Activated CD4-positive, alpha-beta memory T cell treated with anti-CD3 and anti-CD28 coated beads for 36 hours (primary cell): ENCODE results near the gene RGS6. TPM values are rescaled to one million over a fixed set of nuclear protein-coding genes. Genes with fewer than 3 reads are reported as not detected.

Experiments used
- CTCF ChIA-PET: fragments of 350-600 bp; sonication (Branson Sonifier 250); formaldehyde crosslinking; loops from one replicate; lab custom pipeline; 2021; ENCODE audit warnings: antibody characterized with exemption, inconsistent platforms; lab: Charles Lee
- POLR2A ChIA-PET: fragments of 350-600 bp; sonication (Branson Sonifier 250); formaldehyde crosslinking; loops from one replicate; lab custom pipeline; 2021; ENCODE audit warnings: antibody characterized with exemption; lab: Charles Lee
- DNase-seq: peaks from one replicate; pipeline ENCODE4 v3.0.0-alpha.2; 2020
- H3K27ac Mint-ChIP-seq: one replicate; pipeline ENCODE4 v1.8.0; 2021; ENCODE audit warnings: mixed read lengths
- H3K27me3 Mint-ChIP-seq: one replicate; pipeline ENCODE4 v1.8.0; 2021; ENCODE audit warnings: mixed read lengths
- H3K36me3 Mint-ChIP-seq: one replicate; pipeline ENCODE4 v1.8.0; 2021; ENCODE audit warnings: mixed read lengths
- H3K4me1 Mint-ChIP-seq: one replicate; pipeline ENCODE4 v1.8.0; 2021; ENCODE audit warnings: low read depth, mixed read lengths
- H3K4me3 Mint-ChIP-seq: one replicate; pipeline ENCODE4 v1.8.0; 2021; ENCODE audit warnings: mild to moderate bottlenecking, mixed read lengths
- H3K9me3 Mint-ChIP-seq: one replicate; pipeline ENCODE4 v1.8.0; 2021; ENCODE audit warnings: mixed read lengths
- intact Hi-C: fragments of 100-400 bp; cut with micrococcal nuclease; formaldehyde crosslinking; loops from one replicate; pipeline ENCODE4 v1.15.1; 2023
- total RNA-seq, 2 experiments: library from RNA; stranded (reverse); gene quantifications; one replicate each; pipeline ENCODE4 v1.2.3, GENCODE V29; 2021

RGS6 gene
- total RNA-seq, 2 experiments from 2014 or later = 0.15 to 0.19 TPM

DNA sequence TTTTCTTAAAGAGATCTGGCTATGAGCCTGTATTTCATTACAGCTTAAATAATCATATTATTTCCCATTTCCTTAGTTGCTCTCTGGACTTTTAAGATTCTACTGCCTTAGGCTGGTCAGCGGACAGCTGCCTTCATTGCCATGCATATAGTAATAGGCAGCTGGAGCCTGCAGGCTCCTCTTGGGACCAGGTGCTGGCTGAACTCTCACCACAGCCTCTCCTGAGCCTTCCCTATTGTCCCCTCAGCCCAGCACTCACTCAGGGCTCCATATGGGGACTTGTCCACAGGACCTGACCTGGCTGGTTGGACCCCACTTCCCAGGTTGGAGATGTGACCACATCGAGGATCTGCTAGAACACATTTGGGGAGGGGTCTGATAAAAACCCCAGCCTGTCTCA is 556.3 kb downstream of the RGS6 start:
- Mint-ChIP-seq H3K9me3 (peaks cover 16% of the 10 kb centered on the region), H3K36me3 (peaks cover 1% of the 10 kb centered on the region), H3K27me3 (no peaks in the 10 kb centered on the region), H3K27ac (no peak overlapping the region), H3K4me1 (no peaks in the 10 kb centered on the region), H3K4me3 (no peak overlapping the region)
- ChIA-PET CTCF (no interaction called here), POLR2A (interaction anchor here (1.1 kb wide), 1 partner anchor 9 kb away, joined by 3 read pairs; no protein-coding TSS in a partner anchor)
- intact Hi-C loops = no loop called here
- no peak for DNase-seq

GRCh38 chr14:72492196-72492595 is 560.0 kb downstream of the RGS6 start:
- intact Hi-C loops = no loop called here
- no peaks in the 10 kb centered on the region for H3K27me3 Mint-ChIP-seq
- no peak for DNase-seq
- CTCF ChIA-PET = no interaction called here
- no peaks in the 10 kb centered on the region for H3K36me3 Mint-ChIP-seq
- no peaks in the 10 kb centered on the region for H3K4me1 Mint-ChIP-seq
- H3K9me3 Mint-ChIP-seq = peaks cover 14% of the 10 kb centered on the region
- POLR2A ChIA-PET = no interaction called here
- no peak overlapping the region for H3K27ac Mint-ChIP-seq
- H3K4me3 Mint-ChIP-seq = no peak overlapping the region

GRCh38 chr14:72495668-72496067 is 563.4 kb downstream of the RGS6 start:
- H3K27me3 Mint-ChIP-seq = no peaks in the 10 kb centered on the region
- peaks cover 8% of the 10 kb centered on the region for H3K9me3 Mint-ChIP-seq
- H3K27ac Mint-ChIP-seq = no peak overlapping the region
- ChIA-PET CTCF (no interaction called here), POLR2A (no interaction called here)
- intact Hi-C loops = no loop called here
- no peak for DNase-seq
- H3K4me3 Mint-ChIP-seq = no peak overlapping the region
- H3K36me3 Mint-ChIP-seq = no peaks in the 10 kb centered on the region
- no peaks in the 10 kb centered on the region for H3K4me1 Mint-ChIP-seq

- Mint-ChIP-seq H3K9me3 (peaks cover 6% of the 10 kb centered on the region), H3K4me3 (no peak overlapping the region), H3K27ac (no peak overlapping the region), H3K27me3 (no peaks in the 10 kb centered on the region), H3K4me1 (no peaks in the 10 kb centered on the region), H3K36me3 (no peaks in the 10 kb centered on the region)
- intact Hi-C loops = no loop called here
- POLR2A ChIA-PET = no interaction called here
- CTCF ChIA-PET = interaction anchor here (1.1 kb wide), 1 partner anchor 13 kb away, joined by 3 read pairs; no protein-coding TSS in a partner anchor
- DNase-seq = no peak
These were observed 566.4 kb downstream of the RGS6 start for GRCh38 chr14:72498646-72499045.

DNA sequence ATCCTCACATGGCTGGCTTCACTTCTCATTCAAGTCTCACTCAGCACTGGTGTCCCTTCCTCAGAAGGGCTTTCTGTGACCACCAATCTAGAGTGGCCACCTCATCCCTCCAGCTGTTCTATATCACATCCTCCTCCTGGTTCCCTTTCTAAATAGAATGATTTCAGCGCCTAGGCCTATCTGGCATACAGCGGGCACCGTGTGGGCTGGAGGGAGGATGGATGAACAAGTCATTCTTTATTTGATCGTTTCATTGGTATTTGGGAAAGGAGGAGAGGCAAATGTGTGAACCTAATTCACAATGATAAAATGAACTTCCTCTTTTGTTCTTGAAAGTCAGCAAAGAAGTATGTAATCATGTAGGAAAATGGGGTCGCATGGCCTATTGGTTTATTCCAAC is 567.5 kb downstream of the RGS6 start:
- H3K9me3 Mint-ChIP-seq = peaks cover under 1% of the 10 kb centered on the region
- H3K27me3 Mint-ChIP-seq = no peaks in the 10 kb centered on the region
- intact Hi-C loops = no loop called here
- DNase-seq = no peak
- ChIA-PET POLR2A (no interaction called here), CTCF (interaction anchor here (1.1 kb wide), 1 partner anchor 12 kb away, joined by 3 read pairs; no protein-coding TSS in a partner anchor)
- no peaks in the 10 kb centered on the region for H3K36me3 Mint-ChIP-seq
- H3K27ac Mint-ChIP-seq = no peak overlapping the region
- H3K4me1 Mint-ChIP-seq = no peaks in the 10 kb centered on the region
- H3K4me3 Mint-ChIP-seq = no peak overlapping the region

DNA sequence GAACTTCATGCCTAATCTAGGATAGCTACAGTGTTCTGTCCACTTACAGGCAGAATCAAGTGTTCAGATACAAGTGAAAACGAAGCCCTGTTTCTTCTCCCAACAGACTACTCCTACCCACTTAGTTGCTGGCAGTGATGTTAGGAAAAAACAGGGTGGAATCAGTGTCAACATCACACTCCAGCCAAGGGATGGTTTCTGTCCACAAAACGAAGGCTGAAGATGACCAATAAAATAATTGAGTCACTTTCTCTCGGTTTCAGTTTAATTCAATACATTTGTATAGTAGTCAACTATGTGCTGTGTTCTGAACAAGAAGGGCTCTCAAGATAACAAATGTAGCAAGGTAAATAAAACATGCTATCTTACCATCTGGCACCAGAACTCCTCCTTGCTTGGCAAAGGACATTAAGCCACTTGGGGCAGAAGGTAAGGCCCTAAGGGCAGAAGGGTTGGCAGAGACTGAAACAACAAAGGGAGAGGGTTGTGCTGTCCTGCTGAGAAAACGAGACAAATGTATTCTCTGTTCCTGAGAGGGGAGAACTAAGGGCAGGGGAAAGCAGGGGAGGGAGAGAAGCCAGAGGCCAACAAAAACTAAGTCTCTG is 568.1 kb downstream of the RGS6 start:
- ChIA-PET POLR2A (no interaction called here), CTCF (no interaction called here)
- Mint-ChIP-seq H3K27me3 (no peaks in the 10 kb centered on the region), H3K4me1 (no peaks in the 10 kb centered on the region), H3K36me3 (no peaks in the 10 kb centered on the region), H3K9me3 (no peaks in the 10 kb centered on the region), H3K4me3 (no peak overlapping the region), H3K27ac (no peak overlapping the region)
- no peak for DNase-seq
- intact Hi-C loops = no loop called here

GRCh38 chr14:72501439-72501838 is 569.2 kb downstream of the RGS6 start:
- intact Hi-C loops = no loop called here
- ChIA-PET POLR2A (no interaction called here), CTCF (interaction anchor here (1.2 kb wide), 1 partner anchor 12 kb away, joined by 6 read pairs; no protein-coding TSS in a partner anchor)
- no peaks in the 10 kb centered on the region for H3K9me3 Mint-ChIP-seq
- no peaks in the 10 kb centered on the region for H3K27me3 Mint-ChIP-seq
- DNase-seq = no peak
- no peak overlapping the region for H3K27ac Mint-ChIP-seq
- no peaks in the 10 kb centered on the region for H3K36me3 Mint-ChIP-seq
- H3K4me3 Mint-ChIP-seq = no peak overlapping the region
- no peaks in the 10 kb centered on the region for H3K4me1 Mint-ChIP-seq

DNA sequence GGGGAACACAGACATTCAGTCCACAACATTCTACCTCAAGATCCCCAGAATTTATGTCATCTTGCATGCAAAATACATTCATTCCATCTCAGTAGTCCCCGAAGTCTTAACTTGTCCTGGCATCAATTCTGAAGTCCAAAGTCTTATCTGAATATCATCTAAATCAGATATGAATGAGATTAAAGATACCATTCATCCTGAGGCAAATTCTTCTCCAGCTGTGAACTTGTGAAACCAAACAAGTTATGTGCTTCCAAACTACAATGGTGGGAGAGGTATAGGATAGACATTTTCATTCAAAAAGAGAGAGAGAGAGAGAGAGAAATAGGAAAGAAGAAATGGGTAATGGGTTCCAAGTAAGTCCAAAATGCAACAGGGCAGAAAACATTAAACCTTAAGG is 571.0 kb downstream of the RGS6 start:
- H3K4me3 Mint-ChIP-seq = no peak overlapping the region
- CTCF ChIA-PET = interaction anchor here (1.0 to 1.7 kb wide), 2 partner anchors 11 to 14 kb away, joined by 5 read pairs; no protein-coding TSS in a partner anchor

GRCh38 chr14:72503696-72504368 is 571.6 kb downstream of the RGS6 start:
- Mint-ChIP-seq H3K4me1 (no peaks in the 10 kb centered on the region), H3K4me3 (no peak overlapping the region), H3K9me3 (no peaks in the 10 kb centered on the region), H3K27me3 (no peaks in the 10 kb centered on the region), H3K27ac (no peak overlapping the region), H3K36me3 (no peaks in the 10 kb centered on the region)
- intact Hi-C loops = no loop called here
- CTCF ChIA-PET = interaction anchor here (1.0 to 1.7 kb wide), 2 partner anchors 10 to 13 kb away, joined by 5 read pairs; no protein-coding TSS in a partner anchor
- DNase-seq = no peak
- POLR2A ChIA-PET = no interaction called here

More for the DNA sequence above, 571.0 kb downstream of the RGS6 start:
- intact Hi-C loops = no loop called here
- no peak overlapping the region for H3K27ac Mint-ChIP-seq
- POLR2A ChIA-PET = no interaction called here
- no peaks in the 10 kb centered on the region for H3K36me3 Mint-ChIP-seq
- no peak for DNase-seq
- H3K9me3 Mint-ChIP-seq = no peaks in the 10 kb centered on the region
- no peaks in the 10 kb centered on the region for H3K27me3 Mint-ChIP-seq
- H3K4me1 Mint-ChIP-seq = no peaks in the 10 kb centered on the region

- ChIA-PET CTCF (interaction anchor here (1.3 to 5.4 kb wide), 3 partner anchors 393 to 438 kb away, joined by 3 to 65 read pairs (median 4); no protein-coding TSS in a partner anchor), POLR2A (no interaction called here)
- no peak overlapping the region for H3K27ac Mint-ChIP-seq
- no peak overlapping the region for H3K4me3 Mint-ChIP-seq
- no peaks in the 10 kb centered on the region for H3K36me3 Mint-ChIP-seq
- no peak for DNase-seq
- intact Hi-C loops = loop anchor here (5.0 kb wide), 1 partner anchor 612 kb away; no protein-coding TSS in a partner anchor
- peaks cover 6% of the 10 kb centered on the region for H3K27me3 Mint-ChIP-seq
- no peaks in the 10 kb centered on the region for H3K9me3 Mint-ChIP-seq
- no peaks in the 10 kb centered on the region for H3K4me1 Mint-ChIP-seq
These were observed 578.3 kb downstream of the RGS6 start for GRCh38 chr14:72510566-72510965.

DNA sequence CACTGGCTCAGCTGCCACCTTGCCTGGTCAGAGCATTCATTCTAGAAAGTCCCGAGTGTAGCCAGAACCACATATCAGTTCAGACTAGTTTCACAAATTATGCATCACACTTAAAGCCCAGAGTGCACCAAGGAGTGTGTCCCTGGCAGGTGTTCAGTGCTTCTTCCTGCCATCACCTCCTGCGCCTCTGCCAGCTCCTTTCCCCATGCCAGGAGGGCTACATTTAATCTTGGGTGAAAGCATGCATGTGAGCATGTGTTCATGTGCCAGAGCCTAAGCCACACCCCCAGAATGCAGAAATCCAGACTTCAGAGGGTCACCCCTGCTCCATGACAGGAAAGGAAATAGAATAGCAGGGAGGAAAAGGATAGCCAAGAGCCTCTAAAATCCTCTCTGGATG is 580.1 kb downstream of the RGS6 start:
- Mint-ChIP-seq H3K4me1 (peaks cover 8% of the 10 kb centered on the region), H3K4me3 (no peak overlapping the region)
- intact Hi-C loops = loop anchor here (5.0 kb wide), 1 partner anchor 610 kb away; no protein-coding TSS in a partner anchor

GRCh38 chr14:72512925-72513324 is 580.7 kb downstream of the RGS6 start:
- Mint-ChIP-seq H3K27me3 (peaks cover 6% of the 10 kb centered on the region), H3K4me1 (peaks cover 14% of the 10 kb centered on the region), H3K9me3 (no peaks in the 10 kb centered on the region), H3K36me3 (no peaks in the 10 kb centered on the region), H3K4me3 (no peak overlapping the region), H3K27ac (no peak overlapping the region)
- DNase-seq = no peak
- intact Hi-C loops = loop anchor here (5.0 kb wide), 1 partner anchor 609 kb away; no protein-coding TSS in a partner anchor
- ChIA-PET POLR2A (no interaction called here), CTCF (interaction anchor here (1.6 to 9.2 kb wide), 8 partner anchors 15 to 436 kb away, joined by 3 to 278 read pairs (median 7); no protein-coding TSS in a partner anchor)

More for the DNA sequence above, 580.1 kb downstream of the RGS6 start:
- peaks cover 6% of the 10 kb centered on the region for H3K27me3 Mint-ChIP-seq
- no peak for DNase-seq
- ChIA-PET POLR2A (no interaction called here), CTCF (interaction anchor here (1.2 to 9.2 kb wide), 3 partner anchors 13 to 437 kb away, joined by 3 to 278 read pairs (median 65); no protein-coding TSS in a partner anchor)
- H3K27ac Mint-ChIP-seq = no peak overlapping the region
- H3K36me3 Mint-ChIP-seq = no peaks in the 10 kb centered on the region
- no peaks in the 10 kb centered on the region for H3K9me3 Mint-ChIP-seq
